CD4-positive, alpha-beta T cell treated with Interleukin-15 for 1 hour (primary cell): ENCODE measurements around the gene SDK1.
"Not testable (repeated sequence)": the region's sequence is repeated elsewhere in the genome, so short reads cannot be mapped to it uniquely, and the experiment has no call there.

Source experiments
- DNase-seq: peaks from one replicate; pipeline ENCODE4 v3.0.0-alpha.2; 2020

SDK1 gene

GRCh38 chr7:3937605-3938004 lies 636.6 kb downstream of the SDK1 start:
- DNase-seq = no peak

GRCh38 chr7:3941706-3942105 lies 640.7 kb downstream of the SDK1 start:
- DNase-seq = not testable (repeated sequence)

- DNase-seq = no peak
Measured at GRCh38 chr7:3942276-3942675, 641.2 kb downstream of the SDK1 start.

GRCh38 chr7:3942816-3943745 lies 642.0 kb downstream of the SDK1 start:
- no peak for DNase-seq

- no peak for DNase-seq
Measured at GRCh38 chr7:3943779-3944520, 642.9 kb downstream of the SDK1 start.

- no peak for DNase-seq
Measured at GRCh38 chr7:3949242-3949640, 648.2 kb downstream of the SDK1 start.

GRCh38 chr7:3950249-3950648 lies 649.2 kb downstream of the SDK1 start:
- DNase-seq = no peak

GRCh38 chr7:3951316-3952055 lies 650.4 kb downstream of the SDK1 start:
- no peak for DNase-seq

GRCh38 chr7:3953133-3953532 lies 652.1 kb downstream of the SDK1 start:
- DNase-seq = no peak

GRCh38 chr7:3953946-3954345 lies 652.9 kb downstream of the SDK1 start:
- no peak for DNase-seq

GRCh38 chr7:3955026-3955425 lies 654.0 kb downstream of the SDK1 start:
- DNase-seq = no peak

- DNase-seq = no peak
Measured at GRCh38 chr7:3955751-3956696, 655.0 kb downstream of the SDK1 start.

- DNase-seq = no peak
Measured at GRCh38 chr7:3956949-3957348, 655.9 kb downstream of the SDK1 start.

- no peak for DNase-seq
Measured at GRCh38 chr7:3957472-3958108, 656.5 kb downstream of the SDK1 start.

- DNase-seq = no peak
Measured at GRCh38 chr7:3958109-3958483, 657.0 kb downstream of the SDK1 start.

GRCh38 chr7:3959364-3959763 lies 658.3 kb downstream of the SDK1 start:
- DNase-seq = no peak

GRCh38 chr7:3960050-3960763 lies 659.2 kb downstream of the SDK1 start:
- no peak for DNase-seq

- DNase-seq = no peak
Measured at GRCh38 chr7:3960942-3961341, 659.9 kb downstream of the SDK1 start.

- no peak for DNase-seq
Measured at GRCh38 chr7:3961857-3962503, 660.9 kb downstream of the SDK1 start.

- DNase-seq = not testable (repeated sequence)
Measured at GRCh38 chr7:3963768-3964167, 662.7 kb downstream of the SDK1 start.
